Measurements from ENCODE around the gene ITGB1BP1.
A peak's percentile ranks its signal among the peaks of the same experiment; 100 is the strongest.

The ITGB1BP1 gene

DNA sequence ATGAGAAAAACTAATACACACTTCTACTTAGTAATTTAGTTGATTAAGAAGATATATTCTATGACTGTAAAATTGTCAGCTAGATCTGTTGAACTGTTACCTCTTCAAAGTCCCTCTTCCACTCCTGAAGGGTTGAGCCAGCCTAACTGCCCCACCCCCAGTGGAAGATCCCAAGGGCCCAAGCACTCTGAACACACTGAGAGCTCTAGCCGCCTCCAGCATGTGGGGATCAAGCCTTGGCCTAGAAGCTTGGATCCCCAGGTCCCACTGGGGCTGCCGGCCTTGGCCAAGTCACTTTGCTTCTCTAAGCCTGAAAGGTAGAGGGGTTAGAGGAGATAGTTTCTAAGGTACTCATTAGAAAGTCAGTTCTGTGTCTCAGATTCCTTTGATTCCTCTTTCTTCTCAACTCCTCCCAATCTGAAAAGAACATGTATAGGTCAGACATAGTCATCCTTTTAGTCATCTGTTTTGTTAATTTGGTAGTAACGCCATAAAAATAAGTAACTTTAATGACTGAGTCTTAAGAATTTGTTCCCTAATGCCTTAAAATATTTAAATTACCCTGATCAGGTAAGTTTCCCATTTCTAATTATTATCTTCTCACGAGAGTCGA is 5.7 kb upstream of the ITGB1BP1 start:
- Histone ChIP-seq H3K36me3 (ENCODE audit: low read depth) (peaks cover 59% of the 10 kb centered on the region), H3K9me3 (ENCODE audit: severe bottlenecking) (no peaks in the 10 kb centered on the region), H3K4me1 (ENCODE audit: insufficient read depth, poor library complexity, severe bottlenecking) (peaks cover 7% of the 10 kb centered on the region), H3K27ac (ENCODE audit: poor library complexity, severe bottlenecking) (no peak overlapping the region), H3K4me3 (ENCODE audit: severe bottlenecking) (no peak overlapping the region), H3K27me3 (ENCODE audit: insufficient read depth, poor library complexity, severe bottlenecking) (no peaks in the 10 kb centered on the region)
- ATAC-seq (ENCODE audit: low read depth) (no peak; the same call in 2 of the 3 replicates), DNase-seq (ENCODE audit: low spot score) (no peak)
- no peak for TF ChIP-seq CTCF (IDR thresholded peaks at IDR 0.05; ENCODE audit: poor library complexity, severe bottlenecking)

GRCh38 chr2:9424447-9425164 is 1.3 kb upstream of the ITGB1BP1 start:
- peak overlapping the region; percentile 60 for H3K27ac ChIP-seq (ENCODE audit: poor library complexity, severe bottlenecking)

DNA sequence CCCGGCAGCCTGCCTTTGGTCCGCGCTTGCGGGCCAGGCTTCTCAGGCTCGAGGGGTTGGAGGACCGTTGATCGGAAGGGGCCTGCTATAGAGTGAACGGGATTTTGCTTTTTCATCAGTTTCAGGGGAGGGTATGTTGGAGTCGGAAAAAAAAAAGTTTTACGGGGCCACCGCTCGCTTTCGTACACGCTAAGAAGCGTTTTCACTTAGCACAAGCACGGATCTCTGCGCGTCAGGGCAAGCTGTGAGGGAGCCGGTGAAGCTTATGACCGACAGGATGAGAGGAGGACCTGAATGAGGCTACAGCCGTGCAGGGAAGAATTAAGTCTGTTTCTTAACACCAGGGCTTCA is 569 bp upstream of the ITGB1BP1 start:
- DNase-seq (ENCODE audit: low spot score): no peak
- peak overlapping the region; percentile 60 for H3K27ac ChIP-seq (ENCODE audit: poor library complexity, severe bottlenecking)
- 0 out of 3 replicates have a peak, but pooled peaks have one; percentile 8 for ATAC-seq (ENCODE audit: low read depth)
- peaks cover 11% of the 10 kb centered on the region for H3K4me1 ChIP-seq (ENCODE audit: insufficient read depth, poor library complexity, severe bottlenecking)
- H3K36me3 ChIP-seq (ENCODE audit: low read depth): peaks cover 16% of the 10 kb centered on the region
- H3K4me3 ChIP-seq (ENCODE audit: severe bottlenecking): peak overlapping the region; percentile 68
- no peaks in the 10 kb centered on the region for H3K9me3 ChIP-seq (ENCODE audit: severe bottlenecking)
- no peaks in the 10 kb centered on the region for H3K27me3 ChIP-seq (ENCODE audit: insufficient read depth, poor library complexity, severe bottlenecking)
- TF ChIP-seq CTCF (IDR thresholded peaks at IDR 0.05; ENCODE audit: poor library complexity, severe bottlenecking): no peak

More at GRCh38 chr2:9424447-9425164, 1.3 kb upstream of the ITGB1BP1 start:
- DNase-seq (ENCODE audit: low spot score) (no peak), ATAC-seq (ENCODE audit: low read depth) (no peak)
- H3K27me3 ChIP-seq (ENCODE audit: insufficient read depth, poor library complexity, severe bottlenecking): no peaks in the 10 kb centered on the region
- peaks cover 11% of the 10 kb centered on the region for H3K4me1 ChIP-seq (ENCODE audit: insufficient read depth, poor library complexity, severe bottlenecking)
- H3K36me3 ChIP-seq (ENCODE audit: low read depth): peaks cover 23% of the 10 kb centered on the region
- TF ChIP-seq CTCF (IDR thresholded peaks at IDR 0.05; ENCODE audit: poor library complexity, severe bottlenecking): no peak
- no peaks in the 10 kb centered on the region for H3K9me3 ChIP-seq (ENCODE audit: severe bottlenecking)
- H3K4me3 ChIP-seq (ENCODE audit: severe bottlenecking): peak overlapping the region; percentile 68

DNA sequence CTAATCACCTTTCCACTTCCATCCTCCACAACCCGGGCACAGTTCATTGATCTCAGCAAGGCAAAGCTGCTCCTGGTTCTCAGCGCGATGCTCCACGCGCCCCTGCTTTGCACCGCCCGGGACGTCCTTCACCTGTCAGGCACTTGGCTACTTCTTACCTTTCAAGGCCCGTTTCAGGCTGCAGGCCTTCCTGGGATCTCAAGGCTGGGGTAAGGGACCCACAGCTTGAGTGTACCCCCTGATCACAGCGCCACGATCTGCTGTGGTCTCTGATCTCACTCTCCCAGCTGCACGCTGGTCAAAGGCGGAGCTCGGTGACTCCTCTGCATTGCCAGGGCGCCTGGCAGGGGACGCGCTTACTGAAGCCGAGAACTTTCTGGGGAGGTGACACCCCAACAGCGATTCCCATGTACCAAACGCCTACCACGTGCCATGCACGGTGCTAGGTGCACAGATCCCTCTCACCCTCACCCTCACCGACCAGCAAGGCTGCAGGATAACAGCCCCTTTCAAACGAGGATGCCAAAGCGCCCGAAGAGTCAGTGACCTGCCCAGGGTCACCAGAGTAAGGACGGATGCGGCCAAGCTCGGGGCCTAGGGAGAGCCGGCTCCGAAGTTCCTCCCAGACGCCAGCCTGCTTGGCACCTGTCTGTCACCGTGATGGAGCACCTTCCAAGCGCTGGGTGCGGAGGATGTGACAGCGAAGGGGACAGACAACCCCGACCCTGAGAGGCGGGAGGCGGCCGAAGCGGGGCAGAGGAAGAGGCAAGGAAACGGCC is 818 bp downstream of the ITGB1BP1 start:
- H3K36me3 ChIP-seq (ENCODE audit: low read depth): peaks cover 22% of the 10 kb centered on the region
- TF ChIP-seq CTCF (IDR thresholded peaks at IDR 0.05; ENCODE audit: poor library complexity, severe bottlenecking): no peak
- H3K27me3 ChIP-seq (ENCODE audit: insufficient read depth, poor library complexity, severe bottlenecking): no peaks in the 10 kb centered on the region
- H3K27ac ChIP-seq (ENCODE audit: poor library complexity, severe bottlenecking): peak overlapping the region; percentile 60
- DNase-seq (ENCODE audit: low spot score) (no peak), ATAC-seq (ENCODE audit: low read depth) (peak; percentile 17)
- peak overlapping the region; percentile 68 for H3K4me3 ChIP-seq (ENCODE audit: severe bottlenecking)
- H3K4me1 ChIP-seq (ENCODE audit: insufficient read depth, poor library complexity, severe bottlenecking): peaks cover 14% of the 10 kb centered on the region
- no peaks in the 10 kb centered on the region for H3K9me3 ChIP-seq (ENCODE audit: severe bottlenecking)
